Thoracic aorta (tissue), 2 donors: ENCODE data around the gene PDGFRB. TPM values are rescaled to one million over a fixed set of nuclear protein-coding genes. Genes with fewer than 3 reads are reported as not detected.

Experiments
- ATAC-seq: fragments of 150-250 bp; one replicate; pipeline ENCODE4 v1.8.0; 2017; ENCODE audit warnings: low read depth; ENCODE audit not compliant: insufficient number of reproducible peaks, low FRiP score
- DNase-seq: peaks from one replicate; pipeline ENCODE4 v3.0.0-alpha.2; 2020; ENCODE audit warnings: low spot score
- H3K27ac ChIP-seq, 2 donors: fragments of 200-600 bp; sonication (generic); 1 replicate in 1 of 2; 2 replicates in 1 of 2; pipeline ENCODE4 v1.5.1; 2016; ENCODE audit warnings: mild to moderate bottlenecking in 2 of 2, moderate library complexity in 2 of 2
- H3K27me3 ChIP-seq: fragments of 200-600 bp; sonication (generic); replicated peaks from 2 replicates; pipeline ENCODE4 v1.6.0; 2016; ENCODE audit warnings: mild to moderate bottlenecking; ENCODE audit not compliant: insufficient read depth
- H3K36me3 ChIP-seq: fragments of 200-600 bp; sonication (generic); one replicate; pipeline ENCODE4 v1.5.1; 2016
- H3K4me1 ChIP-seq, 2 donors: fragments of 200-600 bp; sonication (generic); 1 replicate in 1 of 2; 2 replicates in 1 of 2; pipeline versions ENCODE4 v1.5.1 to v1.6.0; 2016; ENCODE audit warnings: low read depth in 2 of 2, mild to moderate bottlenecking in 1 of 2; ENCODE audit not compliant: control insufficient read depth in 1 of 2
- H3K4me3 ChIP-seq: fragments of 200-600 bp; sonication (generic); 2 replicates; pipeline ENCODE4 v1.5.1; 2016; ENCODE audit warnings: mild to moderate bottlenecking
- H3K9me3 ChIP-seq: fragments of 200-600 bp; sonication (generic); 2 replicates; pipeline ENCODE4 v1.5.1; 2016
- CTCF ChIP-seq: fragments of 200-600 bp; sonication (generic); IDR thresholded peaks from one replicate; pipeline ENCODE4 v1.5.1; 2019; ENCODE audit warnings: antibody characterized with exemption
- total RNA-seq, 2 donors: library from RNA; depleted of rRNA; stranded (reverse); fragments of >200 nt; gene quantifications; one replicate each; pipeline versions ENCODE4 v1.1.0 to v1.2.3, GENCODE V29; 2016

Gene PDGFRB
- total RNA-seq, 2 donors from 2014 or later, result 362 to 421 TPM

GRCh38 chr5:150118561-150119229 lies 37.0 kb downstream of the PDGFRB start:
- H3K4me3 ChIP-seq, result no peak overlapping the region
- no peak for TF ChIP-seq CTCF
- H3K9me3 ChIP-seq, result no peaks in the 10 kb centered on the region
- no peak for DNase-seq
- peaks cover 0 to 8% of the 10 kb centered on the region in 2 donors for H3K4me1 ChIP-seq
- H3K27me3 ChIP-seq, result no peaks in the 10 kb centered on the region
- H3K27ac ChIP-seq, result no peak overlapping the region
- ATAC-seq, result no peak
- H3K36me3 ChIP-seq, result peaks cover 91% of the 10 kb centered on the region

- H3K27me3 ChIP-seq, result no peaks in the 10 kb centered on the region
- H3K4me1 ChIP-seq, result peaks cover 3 to 15% of the 10 kb centered on the region in 2 donors
- DNase-seq, result no peak
- no peak for TF ChIP-seq CTCF
- peaks cover 85% of the 10 kb centered on the region for H3K36me3 ChIP-seq
- no peak overlapping the region for H3K4me3 ChIP-seq
- ATAC-seq, result no peak
- H3K9me3 ChIP-seq, result no peaks in the 10 kb centered on the region
- no peak overlapping the region for H3K27ac ChIP-seq
Measured at GRCh38 chr5:150117945-150118560, 37.6 kb downstream of the PDGFRB start.

GRCh38 chr5:150116667-150117400 lies 38.8 kb downstream of the PDGFRB start:
- ATAC-seq (no peak), DNase-seq (no peak)
- TF ChIP-seq CTCF, result no peak
- H3K27ac ChIP-seq, result no peak overlapping the region
- H3K4me3 ChIP-seq, result no peak overlapping the region
- peaks cover 11 to 24% of the 10 kb centered on the region in 2 donors for H3K4me1 ChIP-seq
- no peaks in the 10 kb centered on the region for H3K9me3 ChIP-seq
- H3K27me3 ChIP-seq, result no peaks in the 10 kb centered on the region
- H3K36me3 ChIP-seq, result peaks cover 73% of the 10 kb centered on the region

GRCh38 chr5:150114773-150115408 lies 40.8 kb downstream of the PDGFRB start:
- no peaks in the 10 kb centered on the region for H3K9me3 ChIP-seq
- no peak for TF ChIP-seq CTCF
- DNase-seq, result no peak
- H3K27ac ChIP-seq, result no peak overlapping the region
- ATAC-seq, result no peak
- H3K4me3 ChIP-seq, result no peak overlapping the region
- H3K27me3 ChIP-seq, result no peaks in the 10 kb centered on the region
- H3K4me1 ChIP-seq, result peaks cover 11 to 24% of the 10 kb centered on the region in 2 donors
- peaks cover 53% of the 10 kb centered on the region for H3K36me3 ChIP-seq
